ENCODE measurements around the gene ZAP70.
"Not testable (repeated sequence)": the region's sequence is repeated elsewhere in the genome, so short reads cannot be mapped to it uniquely, and the experiment has no call there.

The ZAP70 gene

GRCh38 chr2:97699765-97700444 is 13.5 kb upstream of the ZAP70 start:
- DNase-seq: peak; percentile 88

- no peak for DNase-seq
Measured at GRCh38 chr2:97701186-97701585, 12.2 kb upstream of the ZAP70 start.

GRCh38 chr2:97701851-97702465 is 11.4 kb upstream of the ZAP70 start:
- DNase-seq: no peak

- no peak for DNase-seq
Measured at GRCh38 chr2:97702731-97703470, 10.5 kb upstream of the ZAP70 start.

- no peak for DNase-seq
Measured at GRCh38 chr2:97703741-97704140, 9.6 kb upstream of the ZAP70 start.

- DNase-seq: no peak
Measured at GRCh38 chr2:97704989-97705388, 8.4 kb upstream of the ZAP70 start.

- no peak for DNase-seq
Measured at GRCh38 chr2:97706112-97706511, 7.3 kb upstream of the ZAP70 start.

- DNase-seq: no peak
Measured at GRCh38 chr2:97706708-97707345, 6.5 kb upstream of the ZAP70 start.

- no peak for DNase-seq
Measured at GRCh38 chr2:97707362-97708047, 5.9 kb upstream of the ZAP70 start.

GRCh38 chr2:97708048-97708380 is 5.4 kb upstream of the ZAP70 start:
- DNase-seq: peak; percentile 26

GRCh38 chr2:97708608-97709007 is 4.8 kb upstream of the ZAP70 start:
- DNase-seq: no peak

- no peak for DNase-seq
Measured at GRCh38 chr2:97711394-97711711, 2.0 kb upstream of the ZAP70 start.

GRCh38 chr2:97712175-97712574 is 1.2 kb upstream of the ZAP70 start:
- not testable (repeated sequence) for DNase-seq

- no peak for DNase-seq
Measured at GRCh38 chr2:97712693-97713295, 582 bp upstream of the ZAP70 start.

- no peak for DNase-seq
Measured at GRCh38 chr2:97714084-97714949, 941 bp downstream of the ZAP70 start.

- no peak for DNase-seq
Measured at GRCh38 chr2:97714950-97715652, 1.7 kb downstream of the ZAP70 start.

- DNase-seq: no peak
Measured at GRCh38 chr2:97715951-97716694, 2.7 kb downstream of the ZAP70 start.

GRCh38 chr2:97716695-97717612 is 3.6 kb downstream of the ZAP70 start:
- DNase-seq: no peak

GRCh38 chr2:97717613-97717995 is 4.2 kb downstream of the ZAP70 start:
- no peak for DNase-seq

Measured in hematopoietic multipotent progenitor cell treated with erythropoietin and hydrocortisone succinate and interleukin-3 and kit ligand, for 4 days (in vitro differentiated cells).